Fibroblast of lung (primary cell): ENCODE results near the gene SGCE. TPM values are rescaled to one million over a fixed set of nuclear protein-coding genes. Genes with fewer than 3 reads are reported as not detected.

Experiments used
- DNase-seq, 2 donors: peaks; one replicate each; pipeline versions ENCODE4 v3.0.0 to v3.0.0-alpha.2; 2010; ENCODE audit warnings: low read depth in 2 of 2
- H2AFZ ChIP-seq: 2 replicates; pipeline ENCODE4 v1.5.1; 2012; ENCODE audit warnings: low read length, control low read depth, inconsistent platforms
- H3K27ac ChIP-seq: 2 replicates; pipeline ENCODE4 v1.5.1; 2011; ENCODE audit warnings: low read length, control low read depth; ENCODE audit not compliant: insufficient read depth
- H3K27me3 ChIP-seq: 2 replicates; pipeline ENCODE4 v1.5.1; 2011; ENCODE audit warnings: mild to moderate bottlenecking, low read length; ENCODE audit not compliant: control insufficient read depth, insufficient read depth
- H3K36me3 ChIP-seq: 2 replicates; pipeline ENCODE4 v1.5.1; 2011; ENCODE audit warnings: low read length; ENCODE audit not compliant: control insufficient read depth, insufficient read depth
- H3K4me1 ChIP-seq: 2 replicates; pipeline ENCODE4 v1.5.1; 2011; ENCODE audit warnings: low read length; ENCODE audit not compliant: control insufficient read depth, insufficient read depth; ENCODE audit errors: extremely low read depth
- H3K4me2 ChIP-seq: 2 replicates; pipeline ENCODE4 v1.5.1; 2011; ENCODE audit warnings: low read length, control low read depth; ENCODE audit not compliant: insufficient read depth; ENCODE audit errors: extremely low read depth
- H3K4me3 ChIP-seq, 4 experiments: fragments of 200-600 bp in 1 of 4; sonication (generic) in 1 of 4; replicated peaks in 1 of 4; 2 replicates each; pipeline ENCODE4 v1.5.1; 2011 to 2016; ENCODE audit warnings: low read length in 4 of 4, low read depth in 3 of 4, mild to moderate bottlenecking in 3 of 4, control low read depth in 2 of 4, inconsistent platforms in 1 of 4, mixed read lengths in 1 of 4; ENCODE audit not compliant: insufficient read depth in 1 of 4; ENCODE audit errors: control extremely low read depth in 1 of 4
- H3K79me2 ChIP-seq: 2 replicates; pipeline ENCODE4 v1.5.1; 2012; ENCODE audit warnings: mild to moderate bottlenecking, low read length, inconsistent platforms; ENCODE audit not compliant: control insufficient read depth, insufficient read depth
- H3K9ac ChIP-seq: 2 replicates; pipeline ENCODE4 v1.5.1; 2011; ENCODE audit warnings: mild to moderate bottlenecking, low read length, control low read depth; ENCODE audit not compliant: insufficient read depth
- H3K9me3 ChIP-seq: 2 replicates; pipeline ENCODE4 v1.5.1; 2012; ENCODE audit warnings: low read depth, low read length; ENCODE audit not compliant: control insufficient read depth, insufficient read depth
- H4K20me1 ChIP-seq: 2 replicates; pipeline ENCODE4 v1.5.1; 2011; ENCODE audit warnings: low read length; ENCODE audit not compliant: control insufficient read depth, insufficient read depth; ENCODE audit errors: extremely low read depth
- CTCF ChIP-seq, 2 donors: IDR thresholded peaks in 1 of 2; conservative IDR thresholded peaks in 1 of 2; 1 replicate in 1 of 2; 2 replicates in 1 of 2; pipeline ENCODE4 v1.5.1; 2011 to 2012; ENCODE audit warnings: low read length in 2 of 2, control low read depth in 1 of 2, inconsistent platforms in 1 of 2, low read depth in 1 of 2, mild to moderate bottlenecking in 1 of 2
- EZH2 ChIP-seq: IDR thresholded peaks from 2 replicates; pipeline ENCODE4 v1.5.1; 2012; ENCODE audit warnings: low read length, control low read depth, mild to moderate bottlenecking; ENCODE audit errors: missing control alignments
- polyA plus RNA-seq, 2 donors: library from polyadenylated mRNA; depleted of rRNA in 1 of 2; stranded (reverse) in 1 of 2; unstranded in 1 of 2; fragments of >200 nt; gene quantifications; 2 replicates each; pipeline ENCODE4 v1.2.1, GENCODE V29; 2011 to 2012; ENCODE audit warnings: missing spikeins in 1 of 2
- total RNA-seq: library from RNA; depleted of rRNA; stranded (reverse); fragments of >200 nt; gene quantifications from 2 replicates; pipeline ENCODE4 v1.2.1, GENCODE V29; 2014

SGCE gene
- total and polyA plus RNA-seq, 2 donors (not counting 1 experiment from before 2014, with no cell fraction given), result 106 to 184 TPM

- Histone ChIP-seq H3K4me2 (no peak overlapping the region), H3K9me3 (no peaks in the 10 kb centered on the region), H3K4me3 (no peak overlapping the region), H2AFZ (no peak overlapping the region), H3K27ac (no peak overlapping the region), H3K27me3 (no peaks in the 10 kb centered on the region), H4K20me1 (no peaks in the 10 kb centered on the region), H3K9ac (no peak overlapping the region), H3K79me2 (no peaks in the 10 kb centered on the region), H3K4me1 (no peaks in the 10 kb centered on the region), H3K36me3 (no peaks in the 10 kb centered on the region)
- no peak for TF ChIP-seq CTCF (conservative IDR thresholded peaks at IDR 0.05 in 1 of 2, IDR thresholded peaks at IDR 0.05 in 1 of 2; ENCODE audit: low read depth in 1 of 2, low read length in 2 of 2)
- no peak for TF ChIP-seq EZH2
- DNase-seq, result no peak
These were observed 76.5 kb downstream of the SGCE start for GRCh38 chr7:94579470-94579869.

GRCh38 chr7:94578614-94579013, 77.3 kb downstream of the SGCE start:
- no peak overlapping the region for H3K4me3 ChIP-seq
- TF ChIP-seq CTCF (conservative IDR thresholded peaks at IDR 0.05 in 1 of 2, IDR thresholded peaks at IDR 0.05 in 1 of 2; ENCODE audit: low read depth in 1 of 2, low read length in 2 of 2) (no peak), EZH2 (no peak)

GRCh38 chr7:94577357-94577756, 78.6 kb downstream of the SGCE start:
- TF ChIP-seq CTCF (conservative IDR thresholded peaks at IDR 0.05 in 1 of 2, IDR thresholded peaks at IDR 0.05 in 1 of 2; ENCODE audit: low read depth in 1 of 2, low read length in 2 of 2) (no peak), EZH2 (no peak)
- DNase-seq, result no peak
- Histone ChIP-seq H3K36me3 (no peaks in the 10 kb centered on the region), H3K4me1 (no peaks in the 10 kb centered on the region), H3K27me3 (no peaks in the 10 kb centered on the region), H3K9ac (no peak overlapping the region), H3K9me3 (no peaks in the 10 kb centered on the region), H3K4me2 (no peak overlapping the region), H4K20me1 (no peaks in the 10 kb centered on the region), H3K27ac (no peak overlapping the region), H2AFZ (no peak overlapping the region), H3K79me2 (no peaks in the 10 kb centered on the region), H3K4me3 (no peak overlapping the region)

More at GRCh38 chr7:94578614-94579013, 77.3 kb downstream of the SGCE start:
- no peaks in the 10 kb centered on the region for H4K20me1 ChIP-seq
- no peaks in the 10 kb centered on the region for H3K79me2 ChIP-seq
- no peak overlapping the region for H3K9ac ChIP-seq
- no peaks in the 10 kb centered on the region for H3K27me3 ChIP-seq
- DNase-seq, result no peak
- H3K27ac ChIP-seq, result no peak overlapping the region
- H3K4me2 ChIP-seq, result no peak overlapping the region
- H3K36me3 ChIP-seq, result no peaks in the 10 kb centered on the region
- no peaks in the 10 kb centered on the region for H3K4me1 ChIP-seq
- H3K9me3 ChIP-seq, result no peaks in the 10 kb centered on the region
- H2AFZ ChIP-seq, result no peak overlapping the region
